Panc1 (cell line): Measurements from ENCODE around the gene IL2RA.

ENCODE experiments used
- CTCF ChIP-seq: fragments of 450-650 bp; IDR thresholded peaks from 2 replicates; pipeline ENCODE4 v1.5.1; 2017; ENCODE audit warnings: mild to moderate bottlenecking
- REST ChIP-seq, 2 experiments: IDR thresholded peaks; 2 replicates each; pipeline ENCODE4 v1.6.1; 2011 to 2012; ENCODE audit warnings: low read depth in 2 of 2, control low read depth in 1 of 2, low read length in 1 of 2, mild to moderate bottlenecking in 1 of 2, moderate library complexity in 1 of 2; ENCODE audit not compliant: insufficient read depth in 1 of 2

GRCh38 chr10:6083523-6084475 lies 21.6 kb upstream of the IL2RA start:
- TF ChIP-seq REST (IDR thresholded peaks at IDR 0.05; ENCODE audit: insufficient read depth in 1 of 2, low read depth in 2 of 2, low read length in 1 of 2) (no peak), CTCF (no peak)
